NOMO-1 treated with dmso at 0.1 percent for 144 hours (cell line): ENCODE measurements around the gene ATAD3C.
"Not testable (repeated sequence)": the region's sequence is repeated elsewhere in the genome, so short reads cannot be mapped to it uniquely, and the experiment has no call there.

Experiments
- DNase-seq: peaks from one replicate; lab custom pipeline; 2025; ENCODE audit not compliant: unreplicated experiment; lab: John Stamatoyannopoulos, UW

ATAD3C gene

DNA sequence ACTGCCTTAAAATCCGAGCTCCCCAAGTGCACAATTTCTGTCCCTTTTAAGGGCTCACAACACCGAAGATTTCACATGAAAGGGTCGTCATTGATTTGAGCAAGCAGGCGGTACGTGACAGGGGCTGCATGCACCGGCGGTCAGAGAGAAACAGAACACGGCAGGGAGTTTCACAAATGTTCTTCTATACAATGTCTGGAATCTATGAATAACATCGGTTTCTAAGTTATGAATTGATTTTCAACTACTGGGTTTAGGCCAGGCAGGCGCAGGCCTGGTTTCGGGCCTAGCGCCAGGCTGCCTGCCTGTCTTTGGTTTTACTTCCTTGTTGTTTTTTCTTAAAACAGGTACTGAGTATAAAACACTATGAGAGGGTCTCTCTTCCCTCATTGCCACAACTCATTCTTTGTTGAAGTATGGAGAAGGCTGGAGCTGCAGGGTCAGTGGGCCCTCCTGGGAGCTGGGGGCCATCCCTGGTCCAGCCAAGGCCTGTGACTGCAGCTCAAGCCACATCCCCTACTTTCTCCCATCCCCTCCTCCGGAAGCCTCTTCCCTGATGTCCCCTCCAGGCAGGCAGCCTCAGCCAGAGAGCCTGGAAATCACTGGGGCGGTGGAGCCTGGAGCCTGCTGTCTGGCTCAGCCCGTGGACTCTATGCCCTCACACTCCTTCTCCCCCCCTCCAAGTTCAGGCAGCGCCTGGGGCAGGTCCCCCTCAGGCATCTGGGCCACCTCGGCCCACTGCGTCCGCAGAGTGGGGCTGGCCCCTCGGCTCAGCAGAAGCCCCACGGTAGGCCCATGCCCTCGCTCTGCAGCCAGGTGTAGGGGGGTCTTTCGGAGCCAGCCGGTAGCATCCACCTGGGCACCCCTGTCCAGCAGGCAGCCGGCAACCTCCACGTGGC lies 30.8 kb upstream of the ATAD3C start:
- DNase-seq, result no peak

DNA sequence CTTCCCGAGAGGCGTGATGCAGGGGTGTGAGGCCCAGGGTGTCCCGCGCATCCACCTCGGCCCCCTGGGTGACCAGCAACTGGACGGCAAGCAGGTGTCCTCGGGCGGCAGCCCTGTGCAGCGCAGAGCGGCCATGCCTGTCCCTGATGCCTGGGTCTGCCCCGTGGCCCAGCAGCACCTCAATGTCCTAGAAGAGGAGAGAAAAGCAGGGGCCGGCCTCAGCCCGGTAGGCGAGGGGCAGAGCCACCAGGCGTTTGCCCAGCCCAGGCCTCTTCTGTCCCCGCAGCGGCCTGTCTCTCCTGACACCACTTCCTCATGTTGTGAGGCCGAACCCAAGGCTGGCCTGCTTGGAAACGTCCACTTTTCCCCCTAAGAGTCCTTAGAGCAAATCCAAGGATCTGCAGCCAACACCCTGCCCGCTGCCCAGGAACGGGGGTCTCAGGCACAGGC lies 30.1 kb upstream of the ATAD3C start:
- DNase-seq, result no peak

DNA sequence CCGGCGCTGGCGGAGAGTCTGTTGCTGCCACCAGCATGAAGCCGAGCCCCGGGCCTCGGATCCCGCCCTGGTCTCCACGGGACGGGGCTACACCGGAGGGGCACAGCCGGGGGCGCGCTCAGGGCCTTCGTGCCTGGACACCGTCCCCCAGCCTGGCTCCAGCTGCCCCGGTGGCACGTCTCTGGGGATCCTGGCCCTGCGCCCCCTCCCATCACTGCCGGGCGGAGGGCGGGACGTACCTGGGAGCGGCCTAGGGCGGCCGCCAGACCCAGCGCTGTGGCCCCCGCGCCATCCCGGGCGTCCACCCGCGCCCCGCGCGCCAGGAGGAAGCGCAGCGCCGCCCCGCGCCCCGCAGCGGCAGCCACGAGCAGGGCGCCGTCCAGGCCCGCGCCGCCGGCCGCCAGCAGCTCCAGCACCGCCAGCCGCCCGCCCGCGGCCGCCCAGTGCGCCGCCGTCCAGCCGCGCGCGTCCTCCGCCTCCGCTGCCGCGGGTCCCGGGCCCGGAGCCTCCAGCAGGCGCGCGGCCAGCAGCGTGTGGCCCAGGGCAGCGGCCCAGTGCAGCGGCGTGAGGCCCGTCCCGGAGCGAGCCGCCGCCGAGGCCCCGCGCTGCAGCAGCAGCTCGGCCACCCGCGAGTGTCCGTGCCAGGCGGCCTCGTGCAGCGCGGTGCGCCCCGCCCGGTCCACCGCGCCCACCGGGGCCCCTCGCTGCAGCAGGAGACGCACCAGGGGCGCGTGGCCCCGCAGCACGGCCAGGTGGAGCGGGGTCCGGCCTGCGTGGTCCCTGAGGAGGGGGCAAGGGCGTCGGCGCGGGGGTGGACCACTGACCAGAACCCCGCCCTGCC lies 29.5 kb upstream of the ATAD3C start:
- no peak for DNase-seq

DNA sequence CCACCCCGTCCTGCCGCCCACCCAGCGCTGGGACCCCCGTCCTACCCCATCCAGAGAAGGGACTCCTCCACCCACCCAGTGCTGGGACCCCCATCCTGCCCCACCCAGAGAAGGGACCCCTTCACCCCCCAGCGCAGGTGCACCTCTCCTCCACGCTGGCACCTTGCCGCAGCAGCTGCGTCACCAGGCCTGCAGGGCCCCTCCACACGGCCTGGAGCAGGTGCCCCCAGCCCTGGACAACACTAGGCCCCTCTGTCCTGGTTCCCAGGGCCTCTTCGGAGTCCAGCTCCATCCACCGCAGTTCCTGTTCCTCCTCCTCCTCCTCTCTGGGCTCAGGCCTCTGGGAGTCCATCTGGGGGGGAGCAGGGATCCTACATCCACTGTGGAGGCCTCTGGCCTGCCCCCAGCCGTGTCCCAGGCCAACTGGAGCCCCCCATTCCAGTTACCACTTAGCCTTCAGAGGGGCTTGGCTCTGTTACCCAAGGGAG lies 28.8 kb upstream of the ATAD3C start:
- no peak for DNase-seq

DNA sequence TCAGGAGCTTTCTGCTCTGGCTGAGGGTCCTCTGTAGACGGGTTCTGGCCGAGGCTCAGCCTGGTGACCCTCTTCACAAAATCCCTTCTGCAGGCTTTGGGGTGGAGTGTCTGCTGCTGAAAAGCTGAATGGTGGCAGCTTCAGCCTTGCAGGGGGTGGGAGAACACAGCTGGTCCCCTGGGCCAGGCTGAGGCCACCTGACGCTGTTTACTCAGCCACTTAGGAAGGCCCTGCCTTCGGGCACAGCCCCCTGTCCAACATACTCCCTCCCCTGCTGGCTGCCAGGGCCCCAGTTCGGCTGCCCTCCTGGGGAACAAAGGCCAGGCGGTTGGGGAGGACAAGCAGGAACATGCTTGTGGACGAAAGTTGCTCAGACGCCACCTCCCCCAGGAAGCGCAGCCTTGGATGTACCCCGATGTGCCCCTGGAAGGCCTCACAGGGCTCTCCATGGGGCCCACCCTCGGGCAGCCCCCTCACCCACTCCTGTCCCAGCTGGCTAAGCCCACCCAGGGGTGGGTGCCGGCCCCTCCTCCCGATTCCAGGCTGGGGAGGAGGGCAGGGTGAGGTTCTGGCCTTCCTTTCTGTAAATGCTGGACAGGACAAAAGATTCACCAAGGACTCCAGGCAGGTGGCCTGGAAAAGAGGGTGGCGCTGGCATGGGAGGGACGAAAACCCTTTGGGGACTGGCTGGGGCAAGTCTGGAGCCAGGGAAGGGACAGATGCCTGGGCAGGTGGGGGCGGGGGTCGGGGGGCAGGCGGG lies 28.2 kb upstream of the ATAD3C start, which contains the start of gene ANKRD65:
ANKRD65 (minus strand) TSS at position 130 of the 760 bp plus-strand sequence. CDS start 271 bp downstream, outside the sequence.
- DNase-seq, result no peak

DNA sequence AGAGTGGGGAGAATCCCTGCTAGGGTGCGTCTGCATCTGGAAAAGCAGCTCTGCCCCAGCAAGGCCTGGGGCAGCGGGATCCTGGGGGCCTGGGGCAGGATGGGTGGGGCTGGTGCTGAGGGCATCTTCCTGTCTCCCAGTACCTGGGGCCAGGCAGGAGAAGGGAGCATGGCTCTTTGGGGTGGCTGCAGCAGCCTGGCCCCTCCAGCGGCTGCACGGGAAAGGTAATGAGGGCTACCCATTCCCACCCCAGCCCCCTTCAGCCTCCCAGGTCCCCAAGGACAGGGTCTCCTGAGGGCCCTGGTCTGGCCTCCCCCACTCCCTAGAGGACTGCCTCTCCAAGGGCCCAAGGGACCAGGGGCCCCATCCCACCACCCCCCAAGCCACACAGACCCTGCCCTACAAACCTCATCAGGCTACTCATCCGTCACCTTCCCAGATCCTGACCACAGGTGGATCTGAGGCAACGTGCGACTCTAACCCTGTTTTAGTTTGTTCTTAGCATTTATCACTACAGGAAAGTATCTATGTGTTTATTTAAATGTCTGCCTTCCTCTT lies 27.5 kb upstream of the ATAD3C start:
- DNase-seq, result no peak

DNA sequence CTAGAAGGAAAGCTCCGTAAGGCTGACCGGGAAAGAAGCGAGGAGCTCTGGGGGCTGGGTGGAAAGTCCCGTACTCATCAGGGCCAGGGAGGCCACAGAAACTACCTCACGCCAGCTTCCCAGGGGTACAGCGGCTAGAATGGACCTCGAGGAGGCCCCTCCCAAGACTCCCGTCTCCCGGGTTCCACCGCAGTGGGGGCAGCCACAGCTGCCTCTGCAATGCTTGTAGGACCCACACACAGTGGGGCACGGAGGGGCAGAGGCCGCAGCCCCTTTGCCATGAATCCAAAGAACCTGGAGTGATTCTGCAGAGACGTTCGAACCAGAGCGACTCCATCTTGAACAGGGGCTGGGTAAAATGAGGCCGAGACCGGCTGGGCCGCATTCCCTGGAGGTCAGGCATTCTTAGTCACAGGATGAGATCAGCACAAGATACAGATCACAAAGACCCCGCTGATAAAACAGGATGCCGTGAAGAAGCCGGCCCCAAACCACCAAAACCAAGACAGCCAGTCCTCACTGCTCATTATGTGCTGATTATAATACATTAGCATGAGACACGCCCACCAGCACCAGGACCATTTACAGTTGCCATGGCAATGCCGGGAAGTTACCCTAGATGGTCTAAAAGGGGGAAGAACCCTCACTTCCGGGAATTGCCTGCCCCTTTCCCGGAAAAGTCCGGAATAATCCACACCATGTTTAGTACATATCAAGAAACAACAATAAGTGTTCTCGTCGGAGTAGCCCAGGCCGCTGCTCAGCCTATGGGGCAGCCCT lies 26.8 kb upstream of the ATAD3C start:
- DNase-seq, result no peak

DNA sequence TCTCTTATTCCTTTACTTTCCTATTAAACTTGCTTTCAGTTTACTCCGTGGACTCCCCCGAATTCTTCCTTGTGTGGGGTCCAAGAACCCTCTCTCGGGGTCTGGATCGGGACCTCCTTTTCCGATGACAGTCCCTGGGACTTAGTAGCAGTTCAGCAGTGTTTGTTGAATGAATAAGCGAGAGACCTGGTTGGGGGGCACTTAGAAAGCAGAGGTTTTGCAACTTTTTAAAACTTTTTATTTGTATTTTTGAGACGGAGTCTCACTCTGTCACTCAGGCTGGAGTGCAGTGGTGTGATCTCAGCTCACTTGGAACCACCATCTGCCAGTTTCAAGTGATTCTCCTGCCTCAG lies 26.3 kb upstream of the ATAD3C start:
- no peak for DNase-seq

DNA sequence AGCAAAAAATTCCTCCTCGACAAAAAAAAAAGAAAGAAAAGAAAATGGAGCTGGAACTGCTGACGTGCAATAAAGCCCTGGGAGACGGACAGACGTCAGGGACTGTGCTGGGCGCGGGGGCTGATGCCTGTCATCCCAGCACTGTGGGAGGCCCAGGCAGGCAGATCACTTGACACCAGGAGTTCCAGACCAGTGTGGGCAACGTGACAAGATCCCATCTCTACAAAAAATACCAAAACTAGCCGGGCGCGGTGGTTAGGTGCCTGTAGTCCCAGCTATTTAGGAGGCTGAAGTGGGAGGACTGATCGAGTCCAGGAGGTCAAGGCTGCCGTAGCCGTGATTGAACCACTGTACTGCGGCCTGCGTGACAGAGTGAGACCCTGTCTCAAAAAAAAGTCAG lies 24.8 kb upstream of the ATAD3C start:
- no peak for DNase-seq

DNA sequence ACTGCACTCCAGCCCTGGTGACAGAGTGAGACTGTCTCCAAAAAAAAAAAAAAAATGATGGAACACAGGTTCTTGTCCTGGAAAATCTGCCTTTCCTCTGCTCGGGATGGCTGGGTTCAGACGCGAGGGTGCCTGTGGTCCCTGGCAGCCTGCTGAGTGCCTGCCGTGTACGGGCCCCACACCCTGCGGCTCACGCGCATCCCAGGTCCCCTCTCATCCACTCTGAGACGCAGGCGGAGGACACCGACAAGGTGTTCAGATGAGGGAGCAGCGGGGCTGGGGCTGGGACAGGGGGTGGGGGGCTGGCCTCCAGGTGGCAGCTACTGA lies 24.1 kb upstream of the ATAD3C start:
- DNase-seq, result no peak

DNA sequence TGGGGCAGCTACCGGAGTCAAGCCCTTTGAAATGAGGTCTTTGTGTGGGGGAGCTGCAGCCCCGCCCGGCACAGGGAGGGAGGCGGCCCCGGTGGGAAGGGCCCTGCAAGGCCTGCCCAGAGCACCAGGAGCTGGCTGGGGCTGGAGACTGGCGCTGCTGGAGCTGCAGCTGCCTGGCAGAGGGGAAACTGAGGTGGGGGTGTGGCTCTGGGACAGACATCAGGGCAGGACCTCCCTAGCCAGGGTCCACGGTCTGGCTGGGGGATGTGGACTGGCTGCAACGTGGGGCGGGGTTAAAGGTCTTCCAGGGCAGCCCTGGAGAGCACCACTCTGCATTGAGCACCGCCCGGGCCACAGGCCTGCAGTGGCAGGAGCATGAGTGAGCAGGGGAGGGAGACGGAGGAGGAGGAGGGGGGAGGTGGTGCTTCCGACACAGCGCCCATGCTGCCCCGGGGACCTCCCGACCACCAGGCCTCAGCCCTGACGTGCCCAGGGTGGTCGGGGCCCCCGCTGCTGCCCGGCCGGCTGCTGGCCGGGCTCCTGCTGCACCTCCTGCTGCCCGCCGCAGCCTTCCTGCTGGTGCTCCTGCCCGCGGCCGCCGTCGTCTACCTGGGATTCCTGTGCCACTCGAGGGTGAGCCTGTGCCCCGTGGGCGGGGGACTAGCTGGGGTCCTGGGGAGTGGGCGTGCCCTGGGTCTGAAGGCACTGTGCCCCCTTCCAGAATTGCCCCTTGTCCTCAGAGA lies 23.6 kb upstream of the ATAD3C start:
- no peak for DNase-seq

DNA sequence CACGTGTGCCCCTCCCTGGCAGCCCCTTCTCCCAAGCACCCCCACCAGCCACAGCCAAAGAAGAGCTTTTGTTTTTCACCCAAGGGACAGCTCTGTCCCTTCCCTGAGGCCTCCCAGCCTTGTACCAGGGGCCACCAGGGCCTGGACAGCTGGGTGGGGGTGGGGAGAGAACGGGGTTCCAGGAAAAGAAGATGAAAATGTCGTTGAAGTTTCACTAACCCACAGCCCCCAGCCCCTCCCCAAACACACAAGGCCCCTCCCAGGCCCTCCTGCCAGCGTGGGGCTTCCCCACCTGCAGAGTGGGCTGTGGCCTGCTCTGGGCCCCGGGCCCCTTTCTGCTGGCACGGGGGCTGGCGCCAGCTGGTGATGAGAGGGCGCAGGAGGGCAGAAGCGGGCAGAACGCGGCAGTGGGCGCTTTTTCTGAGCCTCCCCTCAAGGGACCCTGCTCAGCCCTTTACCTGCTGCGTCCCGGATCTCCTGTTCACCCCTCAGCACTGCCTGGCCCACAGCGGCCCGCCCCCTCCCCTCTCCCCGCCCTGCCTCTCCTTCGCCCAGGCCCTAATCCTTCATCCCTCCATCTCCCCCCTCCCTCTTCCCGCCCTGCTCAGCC lies 22.9 kb upstream of the ATAD3C start:
- no peak for DNase-seq

DNA sequence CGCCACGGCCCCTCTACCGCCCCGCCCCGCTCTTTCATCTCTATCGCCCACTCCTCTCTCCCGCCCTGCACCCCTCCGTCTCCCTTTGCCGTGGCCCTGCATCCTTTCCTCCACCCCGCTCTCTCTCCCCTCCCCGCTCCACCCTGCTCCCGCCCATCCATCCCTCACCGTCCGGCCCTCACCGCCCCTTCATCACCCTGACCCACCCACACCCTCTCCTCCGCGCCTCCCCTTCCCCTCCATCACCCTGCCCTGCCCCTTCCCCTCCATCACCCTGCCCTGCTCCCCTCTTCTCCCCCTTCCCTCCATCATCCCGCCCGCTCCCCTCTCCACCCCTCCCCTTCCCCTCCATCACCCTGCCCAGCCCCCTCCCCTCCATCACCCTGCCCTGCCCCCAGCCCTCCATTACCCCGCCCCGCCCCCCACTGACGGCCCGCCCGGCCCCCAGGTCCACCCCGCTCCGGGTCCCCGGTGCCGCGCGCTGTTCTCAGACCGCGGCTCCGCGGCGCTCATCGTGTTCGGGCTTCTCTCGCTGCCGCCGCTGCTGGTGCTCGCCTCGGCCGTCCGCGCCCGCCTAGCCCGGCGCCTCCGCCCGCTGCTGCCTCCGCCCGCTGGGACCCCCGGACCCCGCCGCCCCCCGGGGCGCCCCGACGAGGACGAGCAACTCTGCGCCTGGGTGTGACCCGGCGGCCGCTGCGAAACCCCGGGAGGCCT lies 22.2 kb upstream of the ATAD3C start:
- no peak for DNase-seq

DNA sequence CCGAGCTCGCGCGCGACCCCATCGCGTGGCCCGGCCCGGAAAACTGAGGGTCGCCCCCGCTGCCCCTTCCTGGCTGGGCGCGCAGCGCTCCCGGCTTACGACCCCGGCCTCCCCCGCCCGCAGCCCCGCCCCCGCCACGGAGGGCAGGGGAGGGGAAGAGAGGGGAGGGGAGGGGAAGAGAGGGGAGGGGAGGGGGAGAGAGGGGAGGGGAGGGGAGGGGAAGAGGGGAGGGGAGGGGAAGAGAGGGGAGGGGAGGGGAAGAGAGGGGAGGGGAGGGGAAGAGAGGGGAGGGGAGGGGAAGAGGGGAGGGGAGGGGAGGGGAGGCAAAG lies 21.7 kb upstream of the ATAD3C start:
- no peak for DNase-seq

DNA sequence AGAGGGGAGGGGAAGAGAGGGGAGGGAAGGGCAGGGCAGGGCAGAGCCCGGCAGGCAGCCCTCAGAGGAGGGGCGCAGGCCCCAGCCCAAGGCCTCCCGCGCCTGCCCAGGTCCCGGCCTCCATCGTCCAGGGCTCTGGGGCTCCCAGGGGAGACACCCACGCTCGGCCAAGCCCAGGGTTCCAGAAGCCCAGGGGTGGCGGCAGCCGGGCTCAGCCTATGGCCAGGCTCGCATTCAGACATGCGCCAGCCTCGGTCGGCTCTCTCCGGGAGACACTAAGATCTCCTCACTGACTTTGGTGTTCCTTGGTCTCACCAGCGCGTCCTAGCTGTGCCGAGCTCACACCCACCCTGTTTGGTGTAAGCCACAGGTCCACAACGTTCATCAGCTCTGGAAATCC lies 21.3 kb upstream of the ATAD3C start:
- no peak for DNase-seq

DNA sequence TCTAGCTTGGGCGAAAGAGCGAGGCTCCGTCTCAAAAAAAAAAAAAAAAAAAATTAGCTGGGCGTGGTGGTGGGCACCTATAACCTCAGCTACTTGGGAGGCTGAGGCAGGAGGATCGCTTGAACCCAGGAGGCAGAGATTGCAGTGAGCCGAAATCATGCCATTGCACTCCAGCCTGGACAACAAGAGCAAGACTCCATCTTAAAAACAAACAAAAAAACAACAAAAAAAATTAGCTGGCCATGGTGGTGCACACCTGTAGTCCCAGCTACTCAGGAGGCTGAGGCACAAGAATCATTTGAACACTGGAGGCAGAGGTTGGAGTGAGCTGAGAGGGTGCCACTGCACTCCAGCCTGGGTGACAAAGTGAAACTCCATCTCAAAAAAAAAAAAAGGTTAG lies 20.5 kb upstream of the ATAD3C start:
- not testable (repeated sequence) for DNase-seq

DNA sequence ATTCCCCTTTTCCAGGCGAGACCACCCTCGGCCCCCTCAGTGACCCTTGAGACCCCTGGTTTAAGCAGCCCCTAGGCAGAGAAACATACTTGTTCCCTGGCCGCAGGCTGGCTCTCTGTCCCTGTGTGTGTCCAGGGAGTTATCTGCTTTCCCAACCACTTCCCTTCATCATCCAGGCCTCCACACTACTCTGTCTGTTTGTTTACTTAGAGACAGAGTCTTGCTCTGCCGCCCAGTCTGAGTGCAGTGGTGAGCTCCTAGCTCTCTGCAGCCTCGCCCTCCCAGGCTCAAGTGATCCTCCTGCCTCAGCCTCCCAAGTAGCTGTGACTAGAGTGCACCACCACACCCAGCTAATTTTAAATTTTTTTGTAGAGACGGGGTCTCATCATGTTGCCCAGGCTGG lies 19.8 kb upstream of the ATAD3C start:
- no peak for DNase-seq

DNA sequence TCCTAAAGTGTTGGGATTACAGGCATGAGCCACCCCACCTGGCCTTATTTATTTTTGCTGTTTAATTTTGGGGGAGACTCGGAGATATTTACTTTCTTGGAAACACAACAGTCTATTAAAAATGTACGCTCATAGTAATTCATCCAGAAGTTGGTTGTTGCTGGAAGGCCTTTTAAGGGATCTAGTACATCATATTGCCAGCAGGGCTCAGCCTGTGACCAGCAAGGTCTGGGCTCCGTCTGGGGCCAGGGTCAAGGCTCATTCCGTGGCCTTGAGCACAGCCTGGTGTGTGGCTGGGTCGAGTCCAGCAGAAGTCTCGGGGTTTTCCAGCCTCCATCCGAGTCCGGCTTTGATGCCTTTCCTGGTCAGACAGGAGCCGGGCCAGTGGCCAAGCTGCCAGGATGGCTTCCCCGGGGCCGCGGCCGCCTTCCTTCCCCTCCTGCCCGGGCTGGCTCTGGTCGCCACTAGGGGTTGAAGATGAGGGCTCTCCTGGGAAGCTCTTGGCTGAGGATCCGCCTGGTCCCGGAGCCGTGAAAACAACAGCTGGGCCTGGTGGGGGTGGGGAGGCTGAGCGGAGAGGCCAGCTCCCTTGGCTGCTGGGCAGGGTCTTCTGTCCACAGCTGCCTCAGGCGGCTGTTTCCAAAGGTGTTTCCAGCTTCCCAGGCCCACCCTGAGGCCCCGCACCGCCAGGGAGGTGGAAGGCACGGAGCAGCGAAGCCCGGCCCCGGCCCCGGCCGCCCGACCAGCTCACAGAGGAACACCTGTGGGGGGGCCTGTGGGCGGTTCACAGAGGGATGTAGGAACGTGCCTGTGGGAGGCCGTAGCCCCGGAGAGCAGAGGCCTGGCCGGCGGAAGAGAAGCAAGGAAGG lies 19.1 kb upstream of the ATAD3C start:
- DNase-seq, result no peak
